Neural cell (in vitro differentiated cells): ENCODE data around the gene DOK6. TPM values are rescaled to one million over a fixed set of nuclear protein-coding genes. Genes with fewer than 3 reads are reported as not detected.

Experiments used
- H2AFZ ChIP-seq: fragments of 200-600, 300-800 bp; sonication (generic), shearing (Covaris generic); 2 replicates; pipeline ENCODE4 v1.6.0; 2014; ENCODE audit warnings: low read depth, mild to moderate bottlenecking, antibody characterized with exemption, low read length, moderate library complexity
- H3F3A ChIP-seq: fragments of 200-600 bp; shearing (Covaris generic); 2 replicates; pipeline ENCODE4 v1.6.1; 2016; ENCODE audit warnings: mild to moderate bottlenecking, moderate library complexity, mixed read lengths, antibody characterized with exemption, low read length; ENCODE audit not compliant: insufficient read depth, poor library complexity, severe bottlenecking
- H3K27ac ChIP-seq: fragments of 200-600, 300-800 bp; sonication (generic), shearing (Covaris generic); 2 replicates; pipeline ENCODE4 v1.5.1; 2014; ENCODE audit warnings: mild to moderate bottlenecking, low read length, moderate library complexity
- H3K27me3 ChIP-seq: fragments of 300-800, 200-600 bp; sonication (generic), shearing (Covaris generic); 2 replicates; pipeline ENCODE4 v1.6.0; 2014; ENCODE audit warnings: mild to moderate bottlenecking, low read depth, low read length, moderate library complexity; ENCODE audit not compliant: insufficient read depth
- H3K36me3 ChIP-seq: fragments of 300-800, 200-600 bp; sonication (generic), shearing (Covaris generic); 2 replicates; pipeline ENCODE4 v1.5.1; 2014; ENCODE audit warnings: mild to moderate bottlenecking, antibody characterized with exemption, low read length, moderate library complexity; ENCODE audit not compliant: insufficient read depth
- H3K4me2 ChIP-seq: fragments of 300-800, 200-600 bp; sonication (generic), shearing (Covaris generic); 2 replicates; pipeline ENCODE4 v1.6.0; 2014; ENCODE audit warnings: mild to moderate bottlenecking, low read length
- H3K4me3 ChIP-seq: fragments of 300-800, 200-600 bp; sonication (generic), shearing (Covaris generic); 2 replicates; pipeline ENCODE4 v1.5.1; 2014; ENCODE audit warnings: mild to moderate bottlenecking, low read length, moderate library complexity
- H3K79me2 ChIP-seq: fragments of 200-600 bp; shearing (Covaris generic); replicated peaks from 2 replicates; pipeline ENCODE4 v1.6.0; 2014; ENCODE audit warnings: mild to moderate bottlenecking, low read length, moderate library complexity; ENCODE audit not compliant: insufficient read depth
- H3K9ac ChIP-seq: fragments of 300-800, 200-600 bp; sonication (generic), shearing (Covaris generic); 2 replicates; pipeline ENCODE4 v1.6.1; 2016; ENCODE audit warnings: mild to moderate bottlenecking, low read length, mixed read lengths
- H3K9me2 ChIP-seq: fragments of 200-600 bp; shearing (Covaris generic); 2 replicates; pipeline ENCODE4 v1.6.1; 2016; ENCODE audit warnings: mild to moderate bottlenecking, low read length, mixed read lengths; ENCODE audit not compliant: insufficient read depth
- H3K9me3 ChIP-seq: fragments of 200-600, 300-800 bp; sonication (generic), shearing (Covaris generic); 2 replicates; pipeline ENCODE4 v1.6.1; 2016; ENCODE audit warnings: mild to moderate bottlenecking, mixed run types, low read length, moderate library complexity, mixed read lengths
- H4K20me1 ChIP-seq: fragments of 200-600 bp; shearing (Covaris generic); 2 replicates; pipeline ENCODE4 v1.6.1; 2016; ENCODE audit warnings: mild to moderate bottlenecking, mixed run types; ENCODE audit not compliant: insufficient read depth
- CTCF ChIP-seq: fragments of 450-650 bp; IDR thresholded peaks from 2 replicates; pipeline ENCODE4 v1.5.1; 2014; ENCODE audit warnings: antibody characterized with exemption, mild to moderate bottlenecking, moderate library complexity; ENCODE audit not compliant: poor library complexity, severe bottlenecking
- EP300 ChIP-seq: fragments of 450-650 bp; conservative IDR thresholded peaks from 2 replicates; pipeline ENCODE4 v1.6.1; 2014; ENCODE audit warnings: antibody characterized with exemption, mild to moderate bottlenecking, moderate library complexity; ENCODE audit not compliant: poor library complexity, severe bottlenecking
- EZH2 ChIP-seq: fragments of 200-600, 300-800 bp; shearing (Covaris generic), sonication (generic); IDR thresholded peaks from 2 replicates; pipeline ENCODE4 v1.6.1; 2014; ENCODE audit warnings: antibody characterized with exemption, low read length, borderline replicate concordance, mild to moderate bottlenecking; ENCODE audit not compliant: insufficient read depth, poor library complexity, severe bottlenecking
- MXI1 ChIP-seq: fragments of 450-650 bp; conservative IDR thresholded peaks from 2 replicates; pipeline ENCODE4 v1.6.1; 2014; ENCODE audit warnings: antibody characterized with exemption, mild to moderate bottlenecking; ENCODE audit not compliant: poor library complexity, severe bottlenecking
- POLR2AphosphoS5 ChIP-seq: IDR thresholded peaks from 2 replicates; pipeline ENCODE4 v1.6.1; 2012
- RAD21 ChIP-seq: fragments of 450-650 bp; conservative IDR thresholded peaks from 2 replicates; pipeline ENCODE4 v1.6.1; 2014; ENCODE audit warnings: antibody characterized with exemption, mild to moderate bottlenecking, moderate library complexity
- REST ChIP-seq: IDR thresholded peaks from 2 replicates; pipeline ENCODE4 v1.6.1; 2012; ENCODE audit warnings: borderline replicate concordance
- SMC3 ChIP-seq: fragments of 450-650 bp; conservative IDR thresholded peaks from 2 replicates; pipeline ENCODE4 v1.6.1; 2014; ENCODE audit warnings: antibody characterized with exemption, mild to moderate bottlenecking, moderate library complexity; ENCODE audit not compliant: poor library complexity
- TAF1 ChIP-seq: IDR thresholded peaks from 2 replicates; pipeline ENCODE4 v1.6.1; 2012; ENCODE audit warnings: low read depth
- polyA plus RNA-seq: library from polyadenylated mRNA; depleted of rRNA; stranded (reverse); fragments of >200 nt; gene quantifications from 2 replicates; pipeline ENCODE4 v1.2.3, GENCODE V29; 2014

The DOK6 gene
- polyA plus RNA-seq, 1 donor from 2014 or later = 9.7 TPM

- TF ChIP-seq SMC3 = no peak
- TF ChIP-seq TAF1 = no peak
- no peak for TF ChIP-seq EP300
- TF ChIP-seq RAD21 = no peak
- TF ChIP-seq CTCF = no peak
- no peak for TF ChIP-seq POLR2AphosphoS5
- TF ChIP-seq EZH2 = no peak
- no peak for TF ChIP-seq MXI1
- TF ChIP-seq REST = no peak
- Histone ChIP-seq H3F3A (no peaks in the 10 kb centered on the region), H3K4me3 (no peak overlapping the region), H3K9me3 (no peaks in the 10 kb centered on the region), H3K9ac (no peak overlapping the region), H3K4me2 (no peak overlapping the region), H3K27ac (no peak overlapping the region), H3K9me2 (no peaks in the 10 kb centered on the region), H3K36me3 (no peaks in the 10 kb centered on the region), H3K79me2 (no peaks in the 10 kb centered on the region), H3K27me3 (peaks cover under 1% of the 10 kb centered on the region), H2AFZ (no peak overlapping the region), H4K20me1 (no peaks in the 10 kb centered on the region)
Observed at GRCh38 chr18:69397096-69397495, 3.6 kb upstream of the DOK6 start.

GRCh38 chr18:69399253-69399652, 1.4 kb upstream of the DOK6 start:
- Histone ChIP-seq H3F3A (no peaks in the 10 kb centered on the region), H2AFZ (no peak overlapping the region), H3K9me2 (no peaks in the 10 kb centered on the region), H3K4me3 (no peak overlapping the region), H3K9ac (no peak overlapping the region), H3K9me3 (no peaks in the 10 kb centered on the region), H3K36me3 (no peaks in the 10 kb centered on the region), H3K27ac (no peak overlapping the region), H3K79me2 (peaks cover 8% of the 10 kb centered on the region), H4K20me1 (no peaks in the 10 kb centered on the region), H3K27me3 (peaks cover 16% of the 10 kb centered on the region), H3K4me2 (no peak overlapping the region)
- TF ChIP-seq EZH2 = no peak
- TF ChIP-seq RAD21 = no peak
- no peak for TF ChIP-seq POLR2AphosphoS5
- TF ChIP-seq MXI1 = no peak
- TF ChIP-seq CTCF = no peak
- TF ChIP-seq SMC3 = no peak
- no peak for TF ChIP-seq EP300
- no peak for TF ChIP-seq REST
- TF ChIP-seq TAF1 = no peak
